ENCODE measurements around the gene RPLP2.

- no peak for TF ChIP-seq ZBTB11 (tag by site-specific recombination; conservative IDR thresholded peaks at IDR 0.05; ENCODE audit: low read depth)
- TF ChIP-seq CTCF (tag by site-specific recombination; IDR thresholded peaks at IDR 0.05): no peak
- TF ChIP-seq BCL11A (tag by site-specific recombination; IDR thresholded peaks at IDR 0.05; ENCODE audit: low read depth): no peak
- TF ChIP-seq ZNF426 (tag by site-specific recombination; IDR thresholded peaks at IDR 0.05): no peak
These were observed 27.2 kb upstream of the RPLP2 start for GRCh38 chr11:782264-783174.

Measured in HEK293 (cell line).